HepG2 (cell line): Measurements from ENCODE around the gene C20orf204. TPM values are rescaled to one million over a fixed set of nuclear protein-coding genes. Genes with fewer than 3 reads are reported as not detected.

Source experiments
- CREB1 ChIP-seq, 2 experiments: fragments of 450-650 bp in 1 of 2; IDR thresholded peaks; 2 replicates each; pipeline ENCODE4 v1.6.1; 2016 to 2017; ENCODE audit warnings: control low read depth in 1 of 2, mild to moderate bottlenecking in 1 of 2, missing compliant biosample characterization in 1 of 2, missing genetic modification characterization in 1 of 2
- MTA3 ChIP-seq: sonication (generic); formaldehyde crosslinking; IDR thresholded peaks from 2 replicates; pipeline ENCODE4 v1.4.0; 2020; ENCODE audit warnings: missing genetic modification reagents
- NCOA5 ChIP-seq: sonication (generic); formaldehyde crosslinking; IDR thresholded peaks from 2 replicates; pipeline ENCODE4 v1.4.0; 2020; ENCODE audit warnings: missing genetic modification reagents
- PHB2 ChIP-seq: fragments of 450-650 bp; IDR thresholded peaks from 2 replicates; pipeline ENCODE4 v1.6.1; 2018; ENCODE audit not compliant: partially characterized antibody
- REPIN1 ChIP-seq: sonication (generic); formaldehyde crosslinking; IDR thresholded peaks from 2 replicates; pipeline ENCODE4 v1.8.0; 2022; ENCODE audit warnings: missing genetic modification reagents, low read depth, mild to moderate bottlenecking, borderline replicate concordance
- SAFB2 ChIP-seq: sonication (generic); formaldehyde crosslinking; IDR thresholded peaks from 2 replicates; pipeline ENCODE4 v1.5.1; 2020; ENCODE audit warnings: missing genetic modification reagents, low read depth, mild to moderate bottlenecking, borderline replicate concordance
- SNRNP70 ChIP-seq: fragments of 200-400 bp; formaldehyde crosslinking; IDR thresholded peaks from 2 replicates; pipeline ENCODE4 v1.6.1; 2017; ENCODE audit warnings: mild to moderate bottlenecking, low read depth, low read length, moderate library complexity
- SPEN ChIP-seq: sonication (generic); formaldehyde crosslinking; IDR thresholded peaks from 2 replicates; pipeline ENCODE4 v1.5.1; 2020; ENCODE audit warnings: low read depth, mild to moderate bottlenecking, missing genetic modification reagents
- XRCC5 ChIP-seq: fragments of 200-400 bp; formaldehyde crosslinking; optimal IDR thresholded peaks from 2 replicates; pipeline ENCODE3; 2017; ENCODE audit warnings: mild to moderate bottlenecking, low read length
- ZIK1 ChIP-seq: sonication (generic); formaldehyde crosslinking; IDR thresholded peaks from 2 replicates; pipeline ENCODE4 v1.5.0; 2020; ENCODE audit warnings: mild to moderate bottlenecking, low read depth, missing genetic modification reagents, borderline replicate concordance
- ZNF234 ChIP-seq: sonication (generic); formaldehyde crosslinking; conservative IDR thresholded peaks from 2 replicates; pipeline ENCODE4 v1.5.1; 2020; ENCODE audit warnings: mild to moderate bottlenecking, missing genetic modification reagents
- polyA plus RNA-seq, 8 experiments: library from polyadenylated mRNA; depleted of rRNA in 3 of 8; stranded (reverse) in 7 of 8; unstranded in 1 of 8; fragments of >200 nt; fragmentation: Illumina TruSeq in 4 of 8; extraction: Trizol in 4 of 8; gene quantifications; 2 replicates each; pipeline versions ENCODE4 v1.2.1 to v1.2.3, GENCODE V29; 2011 to 2016; ENCODE audit warnings: low read depth in 4 of 8, missing spikeins in 1 of 8, mixed read lengths in 1 of 8; ENCODE audit not compliant: insufficient read depth in 1 of 8
- total RNA-seq, 5 experiments: library from RNA; depleted of rRNA; stranded (reverse); fragments of >200 nt; fragmentation: Illumina TruSeq; extraction: Trizol; gene quantifications; 2 replicates each; pipeline ENCODE4 v1.2.3, GENCODE V29; 2016; ENCODE audit warnings: low read depth in 1 of 5
- TF ChIP-seq, protein P1 (sequence below): sonication (generic); formaldehyde crosslinking; IDR thresholded peaks from 2 replicates; pipeline ENCODE4 v1.5.1; 2020; ENCODE audit warnings: missing genetic modification reagents, mild to moderate bottlenecking, borderline replicate concordance
- TF ChIP-seq, protein P2 (sequence below): sonication (generic); formaldehyde crosslinking; IDR thresholded peaks from 2 replicates; pipeline ENCODE4 v1.8.0; 2022; ENCODE audit warnings: low read depth, missing genetic modification reagents
- TF ChIP-seq, protein P3 (sequence below): IDR thresholded peaks from 2 replicates; pipeline ENCODE4 v1.6.1; 2016; ENCODE audit warnings: mild to moderate bottlenecking
- TF ChIP-seq, protein P4 (sequence below), 2 experiments: fragments of 450-650 bp in 1 of 2; sonication (generic) in 1 of 2; formaldehyde crosslinking in 1 of 2; IDR thresholded peaks; 2 replicates each; pipeline versions ENCODE4 v1.6.1 to v1.8.0; 2016 to 2022; ENCODE audit warnings: antibody characterized with exemption in 1 of 2, mild to moderate bottlenecking in 1 of 2, missing genetic modification reagents in 1 of 2

Gene C20orf204
- total and polyA plus RNA-seq, 2 of the 13 experiments (the other 11 are each of a cell fraction or from before 2014, with no cell fraction given): 22.1 to 80.0 TPM

DNA sequence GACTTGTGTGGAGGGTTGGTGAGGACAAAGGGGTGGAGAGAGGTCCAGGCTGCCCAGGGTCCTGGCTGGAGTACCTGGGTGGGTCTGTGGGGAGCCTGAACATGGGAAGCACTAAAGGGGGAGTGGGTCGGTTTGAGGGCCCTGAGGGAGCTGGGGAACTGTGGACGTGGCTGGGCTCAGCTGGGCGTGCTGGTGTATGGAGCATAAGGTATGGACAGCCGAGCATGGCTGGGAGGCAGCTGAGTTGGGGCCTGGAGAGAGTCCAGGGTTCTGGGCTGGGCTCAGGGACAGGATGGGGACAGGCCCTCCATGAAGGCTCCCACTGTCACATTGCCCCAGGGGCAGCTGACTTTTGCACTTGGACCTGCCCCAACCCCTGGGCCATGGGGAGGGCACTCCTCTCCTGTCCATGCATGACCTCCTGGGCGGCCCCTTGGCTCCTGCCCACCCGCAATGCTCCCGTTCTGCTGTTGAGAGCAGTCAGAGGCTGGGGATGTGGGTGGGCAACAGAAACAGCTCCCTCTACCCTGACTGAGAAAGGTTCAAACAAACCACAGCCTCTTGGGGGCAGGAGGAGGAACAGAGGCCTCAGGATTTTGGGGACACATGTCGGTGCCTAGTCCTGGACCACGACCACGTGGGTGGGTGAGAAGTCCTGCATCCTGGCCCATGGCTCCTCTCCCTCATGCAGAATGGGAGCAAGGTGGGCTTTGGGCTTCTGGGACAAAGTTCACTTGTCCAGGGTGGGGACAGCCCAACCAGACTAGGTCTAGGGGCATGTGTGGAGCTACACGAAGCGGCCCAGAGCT, 4.5 kb downstream of the C20orf204 start (continued):
- TF ChIP-seq, protein P1, sequence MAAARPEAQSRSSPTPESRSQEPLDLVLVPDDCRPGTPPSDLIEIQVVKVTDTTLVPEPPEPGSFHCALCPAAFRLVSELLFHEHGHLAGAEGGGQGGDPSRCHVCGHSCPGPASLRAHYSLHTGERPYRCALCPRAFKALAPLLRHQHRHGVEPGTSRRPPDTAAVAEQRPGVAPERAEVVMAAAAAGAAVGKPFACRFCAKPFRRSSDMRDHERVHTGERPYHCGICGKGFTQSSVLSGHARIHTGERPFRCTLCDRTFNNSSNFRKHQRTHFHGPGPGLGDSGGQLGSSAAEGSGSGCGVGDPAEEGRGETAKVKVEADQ (CRISPR knock-in tag): no peak
- TF ChIP-seq PHB2 (no peak), ZIK1 (CRISPR knock-in tag) (peak; percentile 33), NCOA5 (0 out of 2 replicates have a peak, but pooled peaks have one; percentile 14), SPEN (no peak), MTA3 (CRISPR knock-in tag) (no peak), CREB1 (IDR thresholded peaks at IDR 0.05) (no peak), CREB1 (CRISPR knock-in tag; IDR thresholded peaks at IDR 0.05) (no peak), REPIN1 (no peak), ZNF234 (no peak), SAFB2 (CRISPR knock-in tag) (no peak), SNRNP70 (no peak), XRCC5 (peak; percentile 52)
- TF ChIP-seq, protein P2, sequence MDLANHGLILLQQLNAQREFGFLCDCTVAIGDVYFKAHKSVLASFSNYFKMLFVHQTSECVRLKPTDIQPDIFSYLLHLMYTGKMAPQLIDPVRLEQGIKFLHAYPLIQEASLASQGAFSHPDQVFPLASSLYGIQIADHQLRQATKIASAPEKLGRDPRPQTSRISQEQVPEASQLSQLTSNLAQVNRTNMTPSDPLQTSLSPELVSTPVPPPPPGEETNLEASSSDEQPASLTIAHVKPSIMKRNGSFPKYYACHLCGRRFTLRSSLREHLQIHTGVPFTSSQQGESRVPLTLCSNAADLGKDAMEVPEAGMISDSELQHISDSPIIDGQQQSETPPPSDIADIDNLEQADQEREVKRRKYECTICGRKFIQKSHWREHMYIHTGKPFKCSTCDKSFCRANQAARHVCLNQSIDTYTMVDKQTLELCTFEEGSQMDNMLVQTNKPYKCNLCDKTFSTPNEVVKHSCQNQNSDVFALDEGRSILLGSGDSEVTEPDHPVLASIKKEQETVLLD: no peak
- TF ChIP-seq, protein P3, sequence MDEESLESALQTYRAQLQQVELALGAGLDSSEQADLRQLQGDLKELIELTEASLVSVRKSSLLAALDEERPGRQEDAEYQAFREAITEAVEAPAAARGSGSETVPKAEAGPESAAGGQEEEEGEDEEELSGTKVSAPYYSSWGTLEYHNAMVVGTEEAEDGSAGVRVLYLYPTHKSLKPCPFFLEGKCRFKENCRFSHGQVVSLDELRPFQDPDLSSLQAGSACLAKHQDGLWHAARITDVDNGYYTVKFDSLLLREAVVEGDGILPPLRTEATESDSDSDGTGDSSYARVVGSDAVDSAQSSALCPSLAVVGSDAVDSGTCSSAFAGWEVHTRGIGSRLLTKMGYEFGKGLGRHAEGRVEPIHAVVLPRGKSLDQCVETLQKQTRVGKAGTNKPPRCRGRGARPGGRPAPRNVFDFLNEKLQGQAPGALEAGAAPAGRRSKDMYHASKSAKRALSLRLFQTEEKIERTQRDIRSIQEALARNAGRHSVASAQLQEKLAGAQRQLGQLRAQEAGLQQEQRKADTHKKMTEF (CRISPR knock-in tag): no peak; the same call in 1 of the 2 replicates
- TF ChIP-seq, protein P4, sequence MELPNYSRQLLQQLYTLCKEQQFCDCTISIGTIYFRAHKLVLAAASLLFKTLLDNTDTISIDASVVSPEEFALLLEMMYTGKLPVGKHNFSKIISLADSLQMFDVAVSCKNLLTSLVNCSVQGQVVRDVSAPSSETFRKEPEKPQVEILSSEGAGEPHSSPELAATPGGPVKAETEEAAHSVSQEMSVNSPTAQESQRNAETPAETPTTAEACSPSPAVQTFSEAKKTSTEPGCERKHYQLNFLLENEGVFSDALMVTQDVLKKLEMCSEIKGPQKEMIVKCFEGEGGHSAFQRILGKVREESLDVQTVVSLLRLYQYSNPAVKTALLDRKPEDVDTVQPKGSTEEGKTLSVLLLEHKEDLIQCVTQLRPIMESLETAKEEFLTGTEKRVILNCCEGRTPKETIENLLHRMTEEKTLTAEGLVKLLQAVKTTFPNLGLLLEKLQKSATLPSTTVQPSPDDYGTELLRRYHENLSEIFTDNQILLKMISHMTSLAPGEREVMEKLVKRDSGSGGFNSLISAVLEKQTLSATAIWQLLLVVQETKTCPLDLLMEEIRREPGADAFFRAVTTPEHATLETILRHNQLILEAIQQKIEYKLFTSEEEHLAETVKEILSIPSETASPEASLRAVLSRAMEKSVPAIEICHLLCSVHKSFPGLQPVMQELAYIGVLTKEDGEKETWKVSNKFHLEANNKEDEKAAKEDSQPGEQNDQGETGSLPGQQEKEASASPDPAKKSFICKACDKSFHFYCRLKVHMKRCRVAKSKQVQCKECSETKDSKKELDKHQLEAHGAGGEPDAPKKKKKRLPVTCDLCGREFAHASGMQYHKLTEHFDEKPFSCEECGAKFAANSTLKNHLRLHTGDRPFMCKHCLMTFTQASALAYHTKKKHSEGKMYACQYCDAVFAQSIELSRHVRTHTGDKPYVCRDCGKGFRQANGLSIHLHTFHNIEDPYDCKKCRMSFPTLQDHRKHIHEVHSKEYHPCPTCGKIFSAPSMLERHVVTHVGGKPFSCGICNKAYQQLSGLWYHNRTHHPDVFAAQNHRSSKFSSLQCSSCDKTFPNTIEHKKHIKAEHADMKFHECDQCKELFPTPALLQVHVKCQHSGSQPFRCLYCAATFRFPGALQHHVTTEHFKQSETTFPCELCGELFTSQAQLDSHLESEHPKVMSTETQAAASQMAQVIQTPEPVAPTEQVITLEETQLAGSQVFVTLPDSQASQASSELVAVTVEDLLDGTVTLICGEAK (IDR thresholded peaks at IDR 0.05): no peak
- TF ChIP-seq, protein P4 (CRISPR knock-in tag; IDR thresholded peaks at IDR 0.05): no peak
